GM19238 (cell line): ENCODE measurements around the gene IDH3G.

ENCODE experiments used
- DNase-seq: peaks from one replicate; pipeline ENCODE4 v3.0.0; 2011; ENCODE audit warnings: low spot score; ENCODE audit not compliant: insufficient read length

Gene IDH3G

DNA sequence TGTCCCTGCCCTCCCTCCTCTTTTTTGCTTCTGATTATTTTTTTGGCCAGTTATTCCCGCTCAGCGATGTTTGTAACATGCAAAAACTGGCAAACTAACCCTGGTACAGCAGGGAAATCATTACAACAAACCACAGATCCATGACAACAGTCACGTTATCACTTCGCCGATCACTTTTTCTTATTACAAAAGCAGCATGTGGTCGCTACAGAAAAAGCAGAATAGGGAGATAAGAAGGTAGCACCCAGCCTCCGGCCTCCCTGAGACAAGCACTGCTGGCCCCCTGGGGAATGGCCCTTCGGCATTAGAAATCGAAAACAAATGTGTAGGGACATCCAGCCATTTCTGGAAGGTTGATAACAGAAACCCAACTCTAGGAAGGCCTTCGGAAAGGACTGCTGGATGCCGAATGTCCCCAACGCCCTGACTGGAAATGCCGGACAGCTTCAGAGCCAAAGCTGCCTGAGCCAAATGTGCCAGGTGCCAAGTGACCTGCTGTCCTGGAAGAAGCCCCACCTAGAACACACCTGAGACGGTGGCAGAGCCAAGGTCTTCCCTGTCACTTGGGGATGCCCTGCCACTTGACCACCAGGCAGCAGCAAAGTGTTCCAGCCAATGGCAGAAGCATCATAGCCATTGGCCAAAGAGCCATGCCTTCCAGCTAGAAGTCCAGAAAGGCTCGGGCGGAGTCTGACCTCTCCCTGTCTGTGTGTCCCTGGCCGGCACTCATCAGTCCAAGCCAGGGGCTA lies 2.9 kb downstream of the IDH3G start:
- no peak for DNase-seq

DNA sequence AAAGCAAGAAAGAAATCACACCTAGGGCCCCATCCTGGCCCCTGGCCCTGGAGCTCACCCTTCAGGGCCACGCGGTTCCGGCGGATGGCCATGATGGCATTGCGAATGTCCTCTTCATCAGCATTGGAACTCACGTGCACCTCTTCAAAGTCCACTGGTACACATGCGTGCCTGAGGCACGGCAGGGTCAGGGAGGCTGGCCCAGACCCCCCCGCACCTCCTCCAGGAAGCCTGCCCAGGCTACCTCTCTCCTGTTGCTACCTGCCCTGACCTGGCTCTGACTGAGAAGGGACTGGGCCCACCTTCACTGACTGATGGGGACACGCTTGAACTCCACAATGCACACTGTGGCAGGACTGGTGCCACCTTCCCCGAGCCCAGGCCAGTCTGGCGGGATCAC lies 4.5 kb downstream of the IDH3G start:
- DNase-seq: no peak

DNA sequence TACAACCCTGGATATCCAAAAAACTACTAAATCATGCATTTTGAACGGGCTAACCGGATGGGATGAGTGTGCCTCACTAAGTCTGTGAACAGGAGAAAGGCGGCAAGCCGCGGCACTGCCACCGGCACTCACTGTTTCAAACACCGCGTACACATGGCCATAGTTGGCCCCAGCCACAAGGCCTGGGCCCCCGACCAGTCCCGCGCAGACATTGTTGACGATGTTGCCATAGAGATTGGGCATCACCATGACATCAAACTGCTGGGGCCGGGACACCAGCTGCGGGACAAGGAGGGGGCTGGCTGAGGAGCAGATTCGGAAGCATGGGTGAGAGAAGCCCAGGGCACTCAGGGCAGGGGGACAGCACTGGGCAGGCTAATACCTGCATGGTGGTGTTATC lies 7.5 kb downstream of the IDH3G start:
- DNase-seq: no peak

DNA sequence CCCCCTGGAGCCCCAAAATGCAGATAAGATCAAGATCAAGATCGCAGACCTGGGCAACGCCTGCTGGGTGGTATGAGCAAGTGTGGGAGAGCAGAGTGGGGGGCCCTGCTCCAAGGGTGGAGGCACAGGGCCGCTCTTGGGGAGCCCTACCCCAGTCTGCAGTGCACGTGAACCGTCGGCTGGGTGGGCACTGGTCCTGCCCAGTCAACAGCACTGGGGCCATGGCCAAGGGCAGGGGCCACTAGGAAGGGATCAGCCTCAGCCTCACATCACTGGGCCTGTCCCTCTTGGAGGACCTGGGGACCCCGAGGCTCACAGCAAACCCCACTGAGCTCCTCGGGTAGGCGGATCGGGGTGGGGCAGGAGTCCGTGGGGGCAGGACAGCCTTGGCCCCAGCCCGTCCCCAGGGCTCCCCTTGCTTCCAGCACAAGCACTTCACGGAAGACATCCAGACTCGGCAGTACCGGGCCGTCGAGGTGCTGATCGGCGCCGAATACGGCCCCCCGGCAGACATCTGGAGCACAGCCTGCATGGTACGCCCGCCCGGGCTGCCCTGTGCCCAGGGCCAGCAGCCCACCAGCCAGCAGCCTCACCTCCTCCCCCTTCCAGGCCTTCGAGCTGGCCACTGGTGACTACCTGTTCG lies 9.7 kb downstream of the IDH3G start:
- DNase-seq: no peak

DNA sequence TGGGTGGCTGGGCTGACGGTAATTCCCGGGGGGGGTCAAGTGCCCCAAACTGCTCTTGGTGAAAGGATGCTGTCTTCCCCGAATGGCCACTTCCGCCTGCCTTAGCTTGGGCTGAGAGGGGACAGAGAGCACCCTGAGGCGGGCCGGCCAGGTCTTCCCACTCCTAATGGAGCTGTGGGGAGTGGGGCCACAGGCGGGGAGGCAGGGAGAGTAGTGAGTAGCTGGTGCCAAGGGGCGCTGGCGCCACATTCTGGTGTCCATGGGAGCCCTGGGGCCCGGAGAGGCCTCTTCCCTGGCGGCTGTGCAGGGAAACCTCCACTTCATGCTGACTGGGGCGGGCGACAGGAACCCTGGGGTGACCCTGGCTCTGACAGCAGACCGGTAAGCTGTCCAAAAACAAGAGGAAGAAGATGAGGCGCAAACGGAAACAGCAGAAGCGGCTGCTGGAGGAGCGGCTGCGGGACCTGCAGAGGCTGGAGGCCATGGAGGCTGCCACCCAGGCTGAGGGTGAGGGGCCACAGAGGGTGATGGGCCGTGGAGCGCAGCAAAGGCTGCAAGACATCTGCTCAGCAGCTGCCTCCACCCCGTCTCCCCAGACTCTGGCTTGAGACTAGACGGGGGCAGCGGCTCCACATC lies 10.7 kb downstream of the IDH3G start:
- no peak for DNase-seq

DNA sequence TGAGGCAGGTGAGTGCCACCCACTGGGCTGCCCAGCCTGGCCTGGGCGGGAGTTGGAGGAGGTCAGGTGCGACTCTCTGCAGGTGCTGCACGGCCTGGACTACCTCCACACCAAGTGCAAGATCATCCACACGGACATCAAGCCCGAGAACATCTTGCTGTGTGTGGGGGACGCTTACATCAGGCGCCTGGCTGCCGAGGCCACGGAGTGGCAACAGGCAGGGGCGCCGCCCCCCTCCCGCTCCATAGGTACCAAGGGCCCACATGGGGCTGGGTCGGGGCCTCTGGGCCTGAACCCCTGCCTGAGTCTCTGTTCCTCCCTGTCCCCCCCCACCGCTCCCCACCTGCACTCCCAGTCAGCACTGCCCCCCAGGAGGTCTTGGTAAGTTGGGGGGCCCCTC lies 11.3 kb downstream of the IDH3G start:
- DNase-seq: no peak

DNA sequence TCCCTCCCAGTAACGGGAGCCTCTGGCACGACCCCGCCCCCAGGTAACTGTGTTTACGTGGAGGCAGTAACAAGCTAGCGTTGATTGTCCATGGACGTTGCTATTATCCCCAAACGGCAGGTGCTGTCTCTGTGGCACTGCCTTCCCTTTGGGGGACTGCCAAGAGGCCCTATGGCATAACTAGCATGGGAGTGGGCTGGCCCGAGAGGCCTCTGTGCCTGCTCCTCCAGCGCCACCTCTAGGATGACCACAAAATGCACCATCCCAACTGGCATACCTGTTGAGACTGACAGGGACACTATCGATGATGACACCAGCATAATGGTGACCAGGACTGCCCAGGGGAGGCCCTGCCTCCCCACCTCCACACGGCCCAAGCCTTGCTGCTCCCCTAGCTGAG lies 11.9 kb downstream of the IDH3G start:
- DNase-seq: no peak

DNA sequence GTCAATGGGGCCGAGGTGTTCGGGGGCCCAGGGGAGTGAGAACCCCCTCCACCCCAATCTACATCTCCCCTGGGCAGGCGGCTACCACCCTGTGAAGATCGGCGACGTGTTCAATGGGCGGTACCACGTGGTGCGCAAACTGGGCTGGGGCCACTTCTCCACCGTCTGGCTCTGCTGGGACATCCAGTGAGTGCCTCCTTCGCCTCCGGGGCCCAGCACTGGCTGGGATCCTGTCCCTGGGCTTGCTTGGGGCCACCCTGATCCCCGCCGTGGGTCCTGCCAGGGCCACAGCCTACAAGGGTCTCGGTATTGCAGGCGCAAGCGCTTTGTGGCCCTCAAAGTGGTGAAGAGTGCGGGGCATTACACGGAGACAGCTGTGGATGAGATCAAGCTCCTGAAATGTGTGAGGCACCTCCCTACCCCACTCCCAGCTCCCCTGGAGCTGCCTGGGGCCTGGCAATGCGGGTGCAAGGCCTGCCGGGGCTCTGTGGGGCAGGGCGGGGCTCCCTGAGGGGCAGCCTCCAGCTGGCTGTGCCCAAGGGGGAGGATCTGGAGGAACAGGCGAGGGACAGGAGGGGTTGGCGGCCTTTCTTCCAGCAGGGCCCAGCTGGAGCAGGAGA lies 12.6 kb downstream of the IDH3G start:
- no peak for DNase-seq

DNA sequence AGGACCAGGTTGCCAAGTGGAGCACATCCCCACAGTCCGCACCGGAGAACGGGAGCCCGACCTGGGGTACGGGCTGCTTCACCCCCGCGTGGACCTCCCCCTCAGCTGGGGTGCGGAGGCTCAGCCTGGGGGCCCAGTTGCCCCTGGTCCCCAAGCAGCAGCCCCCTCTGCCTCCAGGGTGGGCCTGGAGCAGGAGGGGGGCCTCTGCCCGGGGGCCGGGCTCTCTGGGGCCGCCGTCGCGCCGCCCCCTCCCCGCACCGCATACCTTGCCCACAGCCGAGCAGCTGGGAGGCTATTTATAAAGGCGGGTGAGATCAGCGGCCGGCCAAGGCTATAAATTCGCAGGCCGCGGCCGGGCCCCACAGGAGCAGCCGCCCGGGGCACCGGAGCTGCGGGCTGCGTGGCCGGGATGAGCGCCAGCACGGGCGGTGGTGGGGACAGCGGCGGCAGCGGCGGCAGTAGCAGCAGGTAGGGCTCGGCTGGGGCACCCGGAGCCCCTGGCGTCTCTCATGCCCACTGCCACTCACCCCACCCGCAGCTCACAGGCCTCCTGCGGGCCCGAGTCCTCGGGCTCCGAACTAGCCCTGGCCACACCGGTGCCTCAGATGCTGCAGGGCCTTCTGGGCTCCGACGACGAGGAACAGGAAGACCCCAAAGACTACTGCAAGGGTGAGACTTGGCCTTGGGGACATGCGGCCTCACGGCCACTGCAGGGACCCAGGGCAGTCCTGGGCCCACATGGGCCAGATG lies 13.3 kb downstream of the IDH3G start, which contains the start of gene SRPK3:
TSS of gene SRPK3 (plus strand) at position 364 of the 750 bp plus-strand sequence. CDS start at position 410, 46 bp downstream.
- DNase-seq: no peak

DNA sequence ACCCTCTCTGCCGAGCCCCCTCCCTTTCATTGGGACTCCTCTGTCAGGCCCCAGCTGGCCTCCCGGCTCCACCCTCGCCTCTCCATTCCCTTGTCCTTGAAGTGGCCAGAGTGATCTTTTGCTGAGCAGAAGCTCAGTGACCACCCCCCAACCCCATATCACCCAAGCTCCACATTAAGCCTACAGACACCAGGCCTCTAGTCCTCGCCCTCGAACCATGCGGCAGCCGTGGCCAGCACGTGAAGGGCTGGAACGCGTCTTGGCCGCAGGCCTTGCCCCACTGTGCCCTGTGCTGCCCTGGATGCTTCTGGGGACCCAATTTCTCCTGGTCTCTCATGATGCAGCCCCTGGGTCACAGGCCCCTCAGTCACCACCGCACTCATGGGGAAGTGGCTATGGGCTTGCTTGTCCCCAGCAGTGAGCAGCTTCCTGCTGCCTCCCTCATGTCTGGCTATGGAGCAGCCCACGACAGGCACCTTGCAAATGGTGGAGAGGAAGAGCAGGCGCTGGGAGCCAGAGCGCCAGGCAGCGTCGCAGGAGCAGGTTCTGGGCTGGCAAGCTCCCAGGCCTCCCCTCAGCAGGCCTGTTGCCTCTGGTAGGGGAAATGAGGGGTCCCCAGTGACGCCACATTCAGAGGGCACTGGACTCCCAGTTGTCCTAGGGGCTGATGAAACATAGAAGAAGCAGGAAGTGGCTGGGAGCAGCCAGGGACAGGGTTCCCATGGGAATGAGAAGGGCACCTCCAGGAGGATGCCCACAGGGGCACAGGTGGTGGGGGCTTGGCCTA lies 14.1 kb downstream of the IDH3G start:
- DNase-seq: no peak

DNA sequence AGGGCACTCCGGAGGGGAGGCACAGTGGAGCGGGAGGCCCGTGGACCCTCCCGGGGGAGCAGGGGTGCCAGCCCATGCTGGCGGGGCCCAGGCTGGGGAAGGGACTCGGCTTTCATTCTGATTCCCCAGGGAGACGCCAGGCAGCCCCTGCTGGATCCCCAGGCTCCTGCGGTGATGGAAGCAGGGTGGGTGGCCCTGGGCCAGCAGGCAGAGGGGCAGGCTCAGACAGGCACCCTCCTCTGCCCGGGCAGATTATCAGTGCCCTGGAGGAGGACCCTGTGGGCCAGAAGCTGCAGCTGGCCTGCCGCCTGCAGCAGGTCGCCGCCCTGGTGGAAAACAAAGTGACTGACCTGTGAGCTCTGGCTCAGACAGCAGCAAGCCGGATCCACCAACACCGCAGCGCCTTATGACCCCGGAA lies 15.5 kb downstream of the IDH3G start:
- no peak for DNase-seq

DNA sequence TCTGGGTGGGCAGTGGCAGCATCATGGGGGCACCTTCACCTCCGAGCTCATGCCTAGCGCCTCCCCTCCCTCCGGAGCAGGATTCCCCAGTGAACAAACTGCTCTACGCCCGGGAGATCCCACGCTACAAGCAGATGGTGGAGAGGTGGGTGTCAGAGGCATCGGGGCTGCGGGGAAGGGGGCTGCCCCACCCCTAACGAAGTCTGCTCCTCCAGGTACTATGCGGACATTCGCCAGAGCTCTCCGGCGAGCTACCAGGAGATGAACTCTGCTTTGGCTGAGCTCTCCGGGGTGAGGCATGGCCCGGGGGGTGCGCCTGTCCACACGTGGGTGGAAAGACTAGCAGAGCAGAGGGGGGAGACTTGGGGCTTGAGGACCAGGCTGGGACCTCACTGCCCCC lies 16.0 kb downstream of the IDH3G start:
- no peak for DNase-seq

DNA sequence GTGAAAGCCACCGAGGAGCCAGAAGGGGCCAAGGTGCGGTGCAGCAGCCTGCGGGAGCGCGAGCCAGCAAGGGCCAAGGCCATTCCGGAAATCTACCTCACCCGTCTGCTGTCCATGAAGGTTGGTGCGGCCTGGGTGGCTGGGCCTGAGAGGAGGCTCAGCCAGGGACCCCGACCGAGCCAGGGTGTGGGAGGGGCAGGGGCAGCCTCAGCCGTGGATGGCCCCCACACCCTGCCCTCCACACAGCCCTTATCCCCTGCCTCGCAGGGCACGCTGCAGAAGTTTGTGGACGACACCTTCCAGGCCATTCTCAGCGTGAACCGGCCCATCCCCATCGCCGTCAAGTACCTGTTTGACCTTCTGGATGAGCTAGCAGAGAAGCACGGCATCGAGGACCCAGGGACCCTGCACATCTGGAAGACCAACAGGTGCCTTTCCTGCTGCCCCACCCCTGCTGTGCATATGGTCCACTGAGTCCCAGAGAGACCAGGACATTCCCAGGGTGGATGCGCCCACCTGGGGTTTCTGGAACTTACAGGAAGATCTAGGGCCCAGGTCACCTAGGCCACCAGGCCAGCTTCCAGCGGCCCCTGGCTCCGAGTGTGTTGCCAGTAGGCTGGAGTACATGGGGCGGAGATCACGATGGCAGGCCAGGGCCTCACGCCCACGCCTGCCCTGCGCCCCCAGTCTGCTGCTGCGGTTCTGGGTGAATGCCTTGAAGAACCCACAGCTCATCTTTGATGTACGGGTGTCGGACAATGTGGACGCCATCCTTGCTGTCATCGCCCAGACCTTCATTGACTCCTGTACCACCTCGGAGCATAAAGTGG lies 16.7 kb downstream of the IDH3G start:
- no peak for DNase-seq

DNA sequence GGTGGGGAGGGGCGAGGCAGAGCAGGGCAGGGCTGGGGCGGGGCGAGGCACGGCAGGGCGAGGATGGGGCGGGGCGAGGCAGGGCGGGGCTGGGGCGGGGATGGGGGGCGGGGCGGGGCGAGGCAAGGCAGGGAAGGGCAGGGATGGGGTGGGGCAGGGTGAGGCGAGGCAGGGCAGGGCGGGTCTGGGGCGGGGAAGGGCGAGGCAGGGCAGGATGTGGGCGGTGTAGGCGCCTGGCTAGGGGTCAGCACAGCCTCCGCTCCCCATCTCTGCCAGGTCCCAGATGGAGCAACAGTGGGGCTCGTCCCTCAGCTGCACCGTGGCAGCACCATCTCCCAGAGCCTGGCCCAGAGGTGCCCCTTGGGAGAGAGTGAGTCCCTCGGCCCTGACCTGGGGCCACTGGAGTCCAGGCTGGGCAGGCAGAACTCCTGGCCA lies 17.5 kb downstream of the IDH3G start:
- no peak for DNase-seq

DNA sequence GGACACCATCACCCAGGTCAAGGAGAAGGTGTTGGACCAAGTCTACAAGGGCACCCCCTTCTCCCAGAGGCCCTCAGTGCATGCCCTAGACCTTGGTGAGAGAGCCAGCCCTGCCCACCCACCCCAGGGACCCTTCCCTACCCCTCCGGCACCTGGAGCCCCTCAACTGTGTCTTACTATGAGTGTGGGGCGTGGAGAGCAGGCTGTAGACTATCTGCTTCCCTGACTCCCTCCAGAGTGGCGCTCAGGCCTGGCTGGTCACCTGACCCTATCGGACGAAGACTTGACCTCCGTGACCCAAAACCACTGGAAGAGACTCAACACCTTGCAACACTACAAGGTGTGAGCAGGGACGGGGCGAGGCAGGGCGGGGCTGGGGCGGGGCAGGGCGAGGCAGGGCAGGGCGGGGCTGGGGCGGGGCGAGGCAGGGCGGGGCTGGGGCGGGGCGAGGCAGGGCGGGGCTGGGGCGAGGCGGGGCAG lies 18.0 kb downstream of the IDH3G start:
- DNase-seq: no peak

DNA sequence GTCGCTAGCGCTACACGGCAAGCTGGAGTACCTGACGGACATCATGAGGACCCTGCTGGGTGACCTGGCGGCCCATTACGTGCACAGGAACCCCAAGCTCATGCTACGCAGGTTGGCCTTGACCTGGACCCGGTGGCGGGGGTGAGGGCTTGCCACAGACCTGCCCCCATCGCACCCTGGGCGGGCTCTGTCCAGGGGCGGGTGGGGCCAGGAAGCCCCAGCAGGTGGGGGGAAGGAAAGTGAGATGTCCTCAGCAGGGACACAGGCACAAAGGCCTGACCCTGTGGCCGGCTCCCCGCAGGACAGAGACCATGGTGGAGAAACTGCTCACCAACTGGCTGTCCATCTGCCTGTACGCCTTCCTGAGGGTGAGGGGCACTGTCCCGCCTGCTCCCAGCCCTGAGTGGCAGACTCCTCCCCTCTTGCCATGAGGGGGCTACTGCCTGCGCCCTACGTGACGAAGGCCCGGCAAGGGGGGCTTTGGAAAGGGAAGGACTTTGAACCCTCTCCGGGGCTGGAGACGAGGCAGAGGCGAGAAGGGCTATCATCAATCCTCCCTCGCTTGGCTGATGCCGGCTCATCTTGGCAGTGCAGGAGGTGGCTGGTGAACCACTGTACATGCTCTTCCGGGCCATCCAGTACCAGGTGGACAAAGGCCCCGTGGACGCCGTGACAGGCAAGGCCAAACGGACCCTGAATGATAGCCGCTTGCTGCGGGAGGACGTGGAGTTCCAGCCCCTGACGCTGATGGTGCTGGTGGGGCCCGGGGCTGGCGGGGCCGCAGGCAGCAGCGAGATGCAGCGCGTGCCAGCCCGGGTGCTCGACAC lies 18.7 kb downstream of the IDH3G start:
- no peak for DNase-seq

DNA sequence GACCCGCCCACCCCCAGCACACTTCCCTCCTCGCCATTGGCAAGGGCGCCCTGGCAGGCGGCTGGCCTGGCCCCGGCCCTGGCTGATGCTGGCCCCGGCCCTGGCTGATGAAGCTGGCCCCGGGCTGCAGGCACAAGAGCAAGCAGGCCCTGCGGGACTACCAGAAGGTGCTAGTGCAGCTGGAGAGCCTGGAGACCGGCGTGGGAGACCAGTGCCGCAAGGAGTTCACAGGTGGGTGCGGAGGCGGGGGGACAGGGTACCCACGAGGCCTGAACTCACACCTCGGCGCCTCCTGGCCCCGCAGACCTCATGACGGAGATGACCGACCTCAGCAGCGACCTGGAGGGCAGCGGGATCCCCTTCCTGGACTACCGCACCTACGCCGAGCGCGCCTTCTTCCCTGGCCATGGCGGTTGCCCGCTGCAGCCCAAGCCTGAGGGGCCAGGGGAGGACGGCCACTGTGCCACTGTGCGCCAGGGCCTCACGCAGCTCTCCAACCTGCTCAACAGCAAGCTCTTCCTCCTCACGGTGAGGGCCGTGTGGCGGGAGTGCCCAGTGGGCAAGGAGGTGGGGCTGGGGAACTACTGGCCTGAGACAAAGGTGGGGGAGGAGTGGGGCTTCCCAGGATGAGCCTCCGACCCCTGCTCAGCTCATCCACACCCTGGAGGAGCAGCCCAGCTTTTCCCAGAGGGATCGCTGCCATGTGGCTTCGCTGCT lies 19.4 kb downstream of the IDH3G start:
- no peak for DNase-seq
